Heart left ventricle (tissue), 13 donors: ENCODE measurements around the gene KANSL1.

ENCODE experiments used
- CTCF ChIP-seq, 12 donors: fragments of 200-600 bp; sonication (generic) in 4 of 12; IDR thresholded peaks; one replicate each; pipeline versions ENCODE4 v1.5.0 to v1.8.0; 2018 to 2022; ENCODE audit warnings: antibody characterized with exemption in 12 of 12, mild to moderate bottlenecking in 5 of 12
- POLR2A ChIP-seq, 2 donors: fragments of 450-650 bp; IDR thresholded peaks; one replicate each; pipeline ENCODE4 v1.6.1; 2017; ENCODE audit warnings: antibody characterized with exemption in 2 of 2, mild to moderate bottlenecking in 2 of 2, moderate library complexity in 2 of 2
- donor health status: ischemic (EF 13 %, LVEDD 7.1; RV severe dilation, severe dysfunction).
- donor health status: DM: no; HTN: yes; CAD: no.
- donor health status: DM: no; HTN: no; CAD: no.
- donor health status: ischemic (EF 25% LVEDD 6.9; RV normal size, moderate dysfunction).
- donor health status: ischemic (EF 25% LVEDD 5.7; RV mildly dilated, moderate dysfunction).
- donor health status: ischemic (EF 35%, LVEDD 5.7; RV mildly dilated, moderate dysfunction).
- donor health status: nonischemic (EF 11% LVEDD 7.7; RV severe dilation, severe dysfunction).
- donor health status: DM: yes; HTN: yes; CAD: no.
- donor health status: PGD.
- donor health status: ischemic (EF 29% LVEDD 5.4; RV normal size, mild dysfunction).
- donor health status: nonischemic (EF 23%, LVEDD 6.1; RV moderate dilation, normal function).

- no peak for TF ChIP-seq CTCF (IDR thresholded peaks at IDR 0.05)
- TF ChIP-seq POLR2A (IDR thresholded peaks at IDR 0.05) = no peak
Observed at GRCh38 chr17:46045639-46046038, 147.6 kb downstream of the KANSL1 start.
